Activated T-cell treated with anti-CD3 and anti-CD28 coated beads, Interleukin-2, amount 50 U/mL, for 1 hour (primary cell): ENCODE results near the gene CEMP1.

Source experiments
- DNase-seq: peaks from one replicate; pipeline ENCODE4 v3.0.0-alpha.2; 2020

Gene CEMP1

DNA sequence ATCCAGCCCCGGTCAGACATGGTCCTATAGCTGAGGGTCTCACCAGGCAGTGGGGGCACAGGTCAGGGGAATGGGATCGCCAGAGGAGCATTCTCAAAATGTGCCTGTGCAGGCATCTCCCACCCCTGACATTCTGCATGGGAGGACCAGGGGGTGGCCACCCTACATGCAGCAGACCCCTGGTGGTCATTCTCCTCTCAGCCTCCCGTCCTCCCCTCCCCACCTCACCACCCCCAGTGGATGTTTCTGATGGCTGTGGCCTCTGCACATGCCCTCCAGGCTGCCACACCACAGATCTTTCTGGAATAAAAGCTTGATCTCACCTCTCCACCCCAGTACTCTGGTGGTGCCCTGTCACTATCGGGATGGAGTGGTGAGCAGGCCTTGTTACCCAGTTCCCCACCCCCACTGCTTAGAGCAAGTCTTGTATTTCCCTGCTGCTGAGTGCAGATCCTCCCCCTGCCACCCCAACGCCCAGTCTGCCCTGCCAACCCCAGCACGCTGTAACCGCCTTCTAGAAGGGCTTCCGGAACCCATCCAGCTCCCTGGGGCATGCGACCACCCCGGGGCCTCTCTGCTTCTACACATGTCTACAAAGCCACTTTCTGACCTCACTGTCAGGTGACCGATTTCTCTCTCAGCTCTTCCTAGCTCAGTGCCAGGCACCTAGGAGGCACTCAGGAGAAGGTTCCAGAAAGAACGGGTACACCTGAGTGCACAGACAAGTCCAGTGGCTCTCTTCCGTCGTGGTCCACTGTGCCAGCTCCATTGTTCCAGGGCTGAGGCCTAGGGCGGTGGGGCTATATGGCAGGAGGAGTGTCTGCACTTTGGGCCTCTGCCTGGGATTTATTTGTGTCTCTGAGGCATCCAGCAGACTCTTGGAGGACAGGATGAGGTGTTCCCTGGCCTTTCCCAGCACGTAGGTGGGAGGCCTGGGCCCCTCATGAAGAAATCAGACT lies 47.0 kb downstream of the CEMP1 start:
- DNase-seq, result no peak

DNA sequence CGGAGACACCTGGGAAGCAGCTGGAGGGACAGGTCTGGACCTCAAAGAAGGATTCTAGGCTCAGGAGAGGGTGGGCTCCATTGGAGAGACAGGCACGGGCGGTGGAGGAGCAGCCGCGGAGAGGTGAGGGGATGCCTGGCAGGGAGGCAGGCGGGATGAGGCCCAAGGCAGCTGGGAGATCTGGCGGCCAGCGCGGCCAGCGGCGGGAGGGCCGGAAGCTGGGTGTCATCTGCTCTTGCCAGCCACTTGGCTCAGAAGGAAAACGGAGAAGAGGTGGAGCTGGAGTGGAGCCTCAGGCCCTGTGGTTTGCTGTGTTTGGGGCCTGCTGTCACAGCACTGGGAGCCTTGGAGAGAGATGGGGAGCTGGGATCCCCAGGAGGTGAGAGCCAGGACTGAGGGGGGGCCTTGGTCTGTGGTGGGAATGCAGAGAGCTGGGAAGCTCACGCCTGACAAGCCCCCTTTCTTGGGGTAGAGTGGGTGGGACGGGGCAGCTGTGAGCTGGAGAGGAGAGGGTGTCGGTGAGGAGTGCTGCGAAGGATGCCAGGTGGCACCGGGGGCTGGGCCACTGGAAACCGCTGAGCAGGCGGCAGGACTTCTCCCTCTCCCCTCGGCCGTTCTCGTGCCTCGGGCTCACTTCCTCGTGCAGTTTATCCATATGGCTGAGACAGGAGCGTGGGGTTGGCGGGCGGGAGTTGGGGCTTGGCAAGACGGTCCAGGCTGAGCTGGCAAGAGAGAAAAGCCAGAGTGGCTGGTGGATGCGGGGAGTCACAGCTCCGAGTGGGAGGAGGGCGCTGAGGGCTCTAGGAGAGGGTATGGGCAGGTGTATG lies 48.3 kb downstream of the CEMP1 start:
- no peak for DNase-seq

DNA sequence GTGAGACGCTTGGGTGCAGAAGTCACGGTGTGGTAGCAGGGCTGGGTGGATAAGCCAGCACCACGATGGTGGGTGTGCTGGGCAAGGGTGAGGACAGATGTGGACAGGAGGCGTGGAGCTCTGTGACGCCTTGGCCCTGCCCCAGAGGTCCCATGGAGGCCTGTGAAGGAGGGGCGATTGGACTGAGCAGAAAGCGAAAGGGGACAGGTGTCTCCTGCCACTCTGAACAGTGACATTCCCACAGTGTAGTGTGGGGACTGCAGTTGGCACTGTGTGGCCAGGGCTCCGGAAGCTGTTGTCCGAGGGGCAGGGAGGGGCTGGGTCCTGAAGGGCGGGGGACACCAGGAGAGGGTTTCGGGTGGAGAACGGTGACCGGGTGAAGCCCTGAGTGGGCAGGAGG lies 49.0 kb downstream of the CEMP1 start:
- no peak for DNase-seq

DNA sequence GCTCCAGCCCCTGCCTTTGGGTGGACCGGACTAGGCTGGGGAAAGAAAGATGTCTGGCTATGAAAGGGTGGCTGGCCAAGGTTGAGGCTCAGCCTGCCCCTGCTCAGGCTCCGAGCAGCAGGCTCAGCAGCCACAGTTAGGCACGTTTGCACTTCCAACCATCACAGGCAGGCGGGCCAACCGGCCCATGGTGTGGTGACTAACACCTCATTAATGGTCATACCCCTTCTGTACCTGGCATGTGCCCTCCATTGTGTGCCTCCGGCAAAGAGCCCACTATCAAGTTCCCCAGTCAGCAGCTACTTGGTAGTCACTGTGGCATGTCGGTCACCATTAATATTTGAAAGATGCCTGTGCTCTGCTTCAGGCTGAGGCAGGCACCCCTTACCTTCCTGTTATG lies 49.5 kb downstream of the CEMP1 start:
- no peak for DNase-seq

DNA sequence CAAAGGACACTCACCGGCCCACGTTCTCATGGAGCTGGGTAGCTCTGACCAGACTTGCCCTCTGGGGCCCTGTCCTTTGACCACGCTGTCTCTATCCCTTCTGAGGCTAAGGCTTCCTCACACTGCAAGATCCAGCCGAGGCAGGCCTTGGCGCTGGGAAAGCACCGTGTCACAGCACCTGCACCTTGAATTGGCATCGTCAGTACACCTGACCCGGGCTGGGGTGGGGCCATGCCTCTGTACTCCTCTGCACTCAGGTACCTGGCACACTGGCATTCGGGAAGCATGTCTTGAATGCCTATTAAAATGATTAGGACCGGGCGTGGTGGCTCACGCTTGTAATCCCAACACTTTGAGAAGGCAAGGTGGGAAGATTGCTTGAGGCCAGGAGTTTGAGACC lies 50.3 kb downstream of the CEMP1 start:
- no peak for DNase-seq
